Measurements from ENCODE around the gene CIAO2A. TPM values are rescaled to one million over a fixed set of nuclear protein-coding genes. Genes with fewer than 3 reads are reported as not detected.

CIAO2A gene
- total RNA-seq, 1 donor from 2014 or later = 33.8 TPM

DNA sequence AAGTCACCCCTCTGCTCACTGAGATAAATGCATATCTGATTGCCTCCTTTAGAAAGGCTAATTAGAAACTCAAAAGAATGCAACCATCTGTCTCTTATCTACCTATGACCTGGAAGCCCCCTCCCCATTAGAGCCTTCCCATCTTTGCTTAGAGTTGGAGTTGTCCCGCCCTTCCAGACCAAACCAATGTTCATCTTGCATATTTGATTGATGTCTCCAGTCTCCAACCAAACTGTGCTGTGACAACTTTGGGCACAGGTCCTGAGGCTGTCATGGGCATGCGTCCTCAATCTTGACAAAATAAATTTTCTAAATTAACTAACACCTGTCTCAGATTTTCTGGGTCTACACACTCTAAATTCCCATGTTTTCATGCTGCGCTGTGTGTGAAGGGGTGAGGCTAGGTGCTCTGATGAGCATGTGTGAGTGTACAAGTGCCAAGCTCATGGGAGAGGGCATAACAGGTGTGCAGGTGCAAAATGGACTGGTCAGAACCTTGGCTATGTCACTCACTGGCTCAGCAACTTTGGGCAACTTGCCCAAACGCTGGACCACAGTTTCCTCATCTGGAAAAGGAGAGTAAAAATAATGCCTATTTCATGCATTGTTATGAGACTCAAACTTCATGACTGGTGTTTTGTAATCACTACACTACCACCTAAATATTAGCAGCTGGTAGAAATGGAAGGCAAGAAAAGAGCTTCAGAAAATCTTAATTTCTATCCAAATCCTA, 54.6 kb downstream of the CIAO2A start:
- peaks cover 4% of the 10 kb centered on the region for H3K4me1 Mint-ChIP-seq (ENCODE audit: unreplicated experiment)
- H3K4me3 Mint-ChIP-seq (ENCODE audit: unreplicated experiment) = no peak overlapping the region
- H3K9me3 Mint-ChIP-seq (ENCODE audit: unreplicated experiment) = no peaks in the 10 kb centered on the region
- DNase-seq (ENCODE audit: extremely low spot score, unreplicated experiment) = no peak
- H3K27me3 Mint-ChIP-seq (ENCODE audit: unreplicated experiment) = no peaks in the 10 kb centered on the region
- H3K27ac Mint-ChIP-seq (ENCODE audit: unreplicated experiment) = no peak overlapping the region
- TF ChIP-seq CTCF (IDR thresholded peaks at IDR 0.05) = no peak
- peaks cover 24% of the 10 kb centered on the region for H3K36me3 Mint-ChIP-seq (ENCODE audit: unreplicated experiment)

DNA sequence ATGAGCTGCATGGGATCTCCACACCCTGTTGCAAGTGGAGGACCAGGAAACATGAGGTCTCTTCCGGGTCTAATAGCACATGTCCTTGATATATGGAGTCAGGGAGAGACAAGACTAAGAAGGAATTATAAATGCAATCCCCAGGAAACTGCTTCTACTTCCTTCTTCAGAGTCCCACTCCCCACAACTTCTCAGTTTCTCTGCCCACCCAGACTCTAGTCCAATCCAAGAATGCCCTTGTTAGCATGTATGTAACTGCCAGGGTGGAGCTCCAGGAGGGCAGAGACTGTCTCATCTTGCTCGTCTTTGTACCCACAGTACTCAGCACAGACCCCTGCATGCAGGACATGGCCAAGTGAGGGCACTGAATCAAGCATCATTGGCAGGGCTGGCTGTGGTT, 55.7 kb downstream of the CIAO2A start:
- no peak for TF ChIP-seq CTCF (IDR thresholded peaks at IDR 0.05)
- Mint-ChIP-seq H3K36me3 (ENCODE audit: unreplicated experiment) (peaks cover 24% of the 10 kb centered on the region), H3K27ac (ENCODE audit: unreplicated experiment) (no peak overlapping the region), H3K4me1 (ENCODE audit: unreplicated experiment) (peaks cover 4% of the 10 kb centered on the region), H3K9me3 (ENCODE audit: unreplicated experiment) (no peaks in the 10 kb centered on the region), H3K27me3 (ENCODE audit: unreplicated experiment) (no peaks in the 10 kb centered on the region), H3K4me3 (ENCODE audit: unreplicated experiment) (no peak overlapping the region)
- DNase-seq (ENCODE audit: extremely low spot score, unreplicated experiment) = no peak

DNA sequence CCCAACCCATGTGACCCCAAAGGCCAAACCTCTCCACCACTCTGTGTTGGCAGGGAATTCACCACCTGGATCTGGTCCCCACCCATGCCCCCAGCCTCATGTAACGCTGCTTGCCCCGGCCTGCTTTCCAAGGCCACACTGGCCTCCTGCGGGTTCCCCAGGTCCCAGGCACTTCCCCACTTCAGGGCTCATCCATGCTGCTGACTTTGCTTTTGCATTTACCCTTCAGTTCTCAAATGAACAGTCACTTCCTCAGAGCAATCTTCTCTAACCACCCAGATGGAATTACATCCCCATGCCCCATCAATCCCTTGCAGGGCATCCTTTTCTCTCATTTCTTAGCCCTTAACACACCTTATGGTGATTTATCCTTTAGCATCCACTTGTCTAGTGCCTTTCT, 56.5 kb downstream of the CIAO2A start:
- no peak for DNase-seq (ENCODE audit: extremely low spot score, unreplicated experiment)
- H3K9me3 Mint-ChIP-seq (ENCODE audit: unreplicated experiment) = no peaks in the 10 kb centered on the region
- H3K4me3 Mint-ChIP-seq (ENCODE audit: unreplicated experiment) = no peak overlapping the region
- peaks cover 24% of the 10 kb centered on the region for H3K36me3 Mint-ChIP-seq (ENCODE audit: unreplicated experiment)
- TF ChIP-seq CTCF (IDR thresholded peaks at IDR 0.05) = no peak
- no peak overlapping the region for H3K27ac Mint-ChIP-seq (ENCODE audit: unreplicated experiment)
- no peaks in the 10 kb centered on the region for H3K27me3 Mint-ChIP-seq (ENCODE audit: unreplicated experiment)
- no peaks in the 10 kb centered on the region for H3K4me1 Mint-ChIP-seq (ENCODE audit: unreplicated experiment)

GRCh38 chr15:64035525-64035924, 58.1 kb downstream of the CIAO2A start:
- DNase-seq (ENCODE audit: extremely low spot score, unreplicated experiment) = no peak

DNA sequence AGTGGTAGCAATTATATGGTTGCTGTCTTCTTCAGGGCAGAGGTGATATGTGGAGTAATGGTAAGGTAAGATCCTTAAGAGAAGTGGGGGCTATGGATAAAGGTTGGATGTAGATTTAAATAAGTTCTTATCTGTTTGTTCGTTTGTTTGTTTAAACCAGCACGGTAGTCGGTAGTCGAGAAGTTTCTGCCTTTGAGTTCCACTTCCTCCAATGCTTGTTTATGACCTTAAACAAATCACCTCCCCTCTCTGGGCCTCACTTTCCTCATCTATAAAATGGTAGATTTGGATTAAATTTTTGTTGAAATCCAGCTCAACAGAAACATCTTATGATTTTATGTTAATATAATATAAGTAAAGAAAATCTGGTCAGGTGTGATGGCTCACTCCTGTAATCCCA, 59.1 kb downstream of the CIAO2A start:
- H3K4me3 Mint-ChIP-seq (ENCODE audit: unreplicated experiment) = no peak overlapping the region
- peaks cover 20% of the 10 kb centered on the region for H3K36me3 Mint-ChIP-seq (ENCODE audit: unreplicated experiment)
- H3K27me3 Mint-ChIP-seq (ENCODE audit: unreplicated experiment) = no peaks in the 10 kb centered on the region
- no peak for DNase-seq (ENCODE audit: extremely low spot score, unreplicated experiment)
- TF ChIP-seq CTCF (IDR thresholded peaks at IDR 0.05) = no peak
- H3K27ac Mint-ChIP-seq (ENCODE audit: unreplicated experiment) = no peak overlapping the region
- no peaks in the 10 kb centered on the region for H3K9me3 Mint-ChIP-seq (ENCODE audit: unreplicated experiment)
- peaks cover under 1% of the 10 kb centered on the region for H3K4me1 Mint-ChIP-seq (ENCODE audit: unreplicated experiment)

More at GRCh38 chr15:64035525-64035924, 58.1 kb downstream of the CIAO2A start:
- no peaks in the 10 kb centered on the region for H3K27me3 Mint-ChIP-seq (ENCODE audit: unreplicated experiment)
- H3K27ac Mint-ChIP-seq (ENCODE audit: unreplicated experiment) = no peak overlapping the region
- no peak overlapping the region for H3K4me3 Mint-ChIP-seq (ENCODE audit: unreplicated experiment)
- no peaks in the 10 kb centered on the region for H3K9me3 Mint-ChIP-seq (ENCODE audit: unreplicated experiment)
- peaks cover 25% of the 10 kb centered on the region for H3K36me3 Mint-ChIP-seq (ENCODE audit: unreplicated experiment)
- no peaks in the 10 kb centered on the region for H3K4me1 Mint-ChIP-seq (ENCODE audit: unreplicated experiment)
- no peak for TF ChIP-seq CTCF (IDR thresholded peaks at IDR 0.05)

Measured in osteocyte (in vitro differentiated cells).